Large intestine (tissue), 3 donors: ENCODE data around the gene MYO5C. TPM values are rescaled to one million over a fixed set of nuclear protein-coding genes. Genes with fewer than 3 reads are reported as not detected.
"Not testable (repeated sequence)": the region's sequence is repeated elsewhere in the genome, so short reads cannot be mapped to it uniquely, and the experiment has no call there.

Experiments used
- DNase-seq, 2 donors: peaks; one replicate each; pipeline versions ENCODE4 v3.0.0 to v3.0.0-alpha.2; 2013
- H3K27ac ChIP-seq: one replicate; pipeline ENCODE4 v1.5.1; 2013; ENCODE audit warnings: low read length
- H3K27me3 ChIP-seq: 2 replicates; pipeline ENCODE4 v1.6.1; 2013; ENCODE audit warnings: low read length; ENCODE audit not compliant: control insufficient read depth, insufficient read depth
- H3K36me3 ChIP-seq: 2 replicates; pipeline ENCODE4 v1.6.1; 2013; ENCODE audit warnings: low read length; ENCODE audit not compliant: control insufficient read depth, insufficient read depth
- H3K4me1 ChIP-seq: one replicate; pipeline ENCODE4 v1.6.1; 2013; ENCODE audit warnings: low read length; ENCODE audit not compliant: control insufficient read depth, insufficient read depth
- H3K4me3 ChIP-seq: one replicate; pipeline ENCODE4 v1.5.1; 2013; ENCODE audit warnings: low read length
- H3K9me3 ChIP-seq: one replicate; pipeline ENCODE4 v1.6.1; 2013; ENCODE audit warnings: mild to moderate bottlenecking, low read depth, low read length, moderate library complexity; ENCODE audit not compliant: control insufficient read depth
- WGBS: methylation state at CpG from one replicate; pipeline ENCODE4 v1.1.5; 2013; ENCODE audit warnings: low lambda C conversion rate; ENCODE audit not compliant: insufficient coverage; 5-methylcytosine and 5-hydroxymethylcytosine counted together
- polyA plus RNA-seq: library from polyadenylated mRNA; unstranded; fragments of 120-200 nt; gene quantifications from one replicate; pipeline ENCODE4 v1.2.1, GENCODE V29; 2013

MYO5C gene
- polyA plus RNA-seq, 1 donor, result 12.8 TPM

GRCh38 chr15:52289629-52290081 is 5.9 kb downstream of the MYO5C start:
- DNase-seq, result no peak
- Histone ChIP-seq H3K36me3 (no peaks in the 10 kb centered on the region), H3K27me3 (peaks cover under 1% of the 10 kb centered on the region), H3K4me3 (no peak overlapping the region), H3K27ac (no peak overlapping the region), H3K4me1 (peaks cover 13% of the 10 kb centered on the region), H3K9me3 (peaks cover 9% of the 10 kb centered on the region)
- WGBS, result no CpG with 5 or more reads among the region's 4 CpGs

GRCh38 chr15:52288986-52289385 is 6.6 kb downstream of the MYO5C start:
- Histone ChIP-seq H3K9me3 (peaks cover 9% of the 10 kb centered on the region), H3K27ac (peak overlapping the region; percentile 26), H3K27me3 (no peaks in the 10 kb centered on the region), H3K4me3 (no peak overlapping the region), H3K36me3 (no peaks in the 10 kb centered on the region), H3K4me1 (peaks cover 13% of the 10 kb centered on the region)
- no peak for DNase-seq
- WGBS, result no CpG with 5 or more reads among the region's 5 CpGs

- Histone ChIP-seq H3K36me3 (no peaks in the 10 kb centered on the region), H3K27me3 (no peaks in the 10 kb centered on the region), H3K9me3 (peaks cover 9% of the 10 kb centered on the region), H3K4me3 (no peak overlapping the region), H3K4me1 (peaks cover 13% of the 10 kb centered on the region), H3K27ac (peak overlapping the region; percentile 54)
- WGBS, result no CpG with 5 or more reads among the region's 13 CpGs
- peak; percentile 67 to 82 for DNase-seq
These were observed 7.3 kb downstream of the MYO5C start for GRCh38 chr15:52288051-52288942.

GRCh38 chr15:52287114-52287513 is 8.5 kb downstream of the MYO5C start:
- Histone ChIP-seq H3K4me1 (peaks cover 13% of the 10 kb centered on the region), H3K27me3 (no peaks in the 10 kb centered on the region), H3K36me3 (peaks cover 5% of the 10 kb centered on the region), H3K4me3 (no peak overlapping the region), H3K9me3 (peaks cover 9% of the 10 kb centered on the region), H3K27ac (peak overlapping the region; percentile 54)
- WGBS, result no CpG with 5 or more reads among the region's 7 CpGs
- DNase-seq, result peak; percentile 19 to 44

GRCh38 chr15:52285941-52286340 is 9.7 kb downstream of the MYO5C start:
- no CpG with 5 or more reads among the region's 34 CpGs for WGBS
- not testable (repeated sequence) for H3K9me3 ChIP-seq, H3K36me3 ChIP-seq, H3K4me3 ChIP-seq, H3K27me3 ChIP-seq, DNase-seq, H3K27ac ChIP-seq
- H3K4me1 ChIP-seq, result peaks cover 13% of the 10 kb centered on the region

- Histone ChIP-seq H3K9me3 (peaks cover 9% of the 10 kb centered on the region), H3K27me3 (no peaks in the 10 kb centered on the region), H3K27ac (no peak overlapping the region), H3K4me1 (peaks cover 9% of the 10 kb centered on the region), H3K36me3 (peaks cover 14% of the 10 kb centered on the region), H3K4me3 (no peak overlapping the region)
- no peak for DNase-seq
- WGBS, result 100% methylated on average over 1 of the region's 3 CpGs
These were observed 11.4 kb downstream of the MYO5C start for GRCh38 chr15:52284164-52284563.

GRCh38 chr15:52283281-52283680 is 12.3 kb downstream of the MYO5C start:
- H3K4me1 ChIP-seq, result peaks cover 3% of the 10 kb centered on the region
- WGBS, result no CpG with 5 or more reads among the region's 6 CpGs

GRCh38 chr15:52282418-52282817 is 13.2 kb downstream of the MYO5C start:
- no CpG with 5 or more reads among the region's 14 CpGs for WGBS
- Histone ChIP-seq H3K27me3 (no peaks in the 10 kb centered on the region), H3K9me3 (peaks cover 9% of the 10 kb centered on the region), H3K36me3 (peaks cover 21% of the 10 kb centered on the region), H3K27ac (no peak overlapping the region), H3K4me3 (no peak overlapping the region), H3K4me1 (no peaks in the 10 kb centered on the region)
- DNase-seq, result no peak

More at GRCh38 chr15:52283281-52283680, 12.3 kb downstream of the MYO5C start:
- no peak overlapping the region for H3K27ac ChIP-seq
- no peak for DNase-seq
- H3K36me3 ChIP-seq, result peaks cover 17% of the 10 kb centered on the region
- H3K27me3 ChIP-seq, result no peaks in the 10 kb centered on the region
- H3K9me3 ChIP-seq, result peaks cover 9% of the 10 kb centered on the region
- no peak overlapping the region for H3K4me3 ChIP-seq

GRCh38 chr15:52281085-52282035 is 14.2 kb downstream of the MYO5C start:
- no peak for DNase-seq
- H3K9me3 ChIP-seq, result peaks cover 9% of the 10 kb centered on the region
- WGBS, result no CpG with 5 or more reads among the region's 10 CpGs
- no peaks in the 10 kb centered on the region for H3K4me1 ChIP-seq
- H3K27me3 ChIP-seq, result no peaks in the 10 kb centered on the region
- no peak overlapping the region for H3K4me3 ChIP-seq
- H3K27ac ChIP-seq, result no peak overlapping the region
- H3K36me3 ChIP-seq, result peaks cover 24% of the 10 kb centered on the region
